Effector CD8-positive, alpha-beta T cell (primary cell): ENCODE data around the gene ERGIC1.

ENCODE experiments used
- DNase-seq: peaks from one replicate; lab custom pipeline; 2025; lab: John Stamatoyannopoulos, UW

The ERGIC1 gene

GRCh38 chr5:172901788-172902496, 67.9 kb downstream of the ERGIC1 start:
- no peak for DNase-seq

- DNase-seq = no peak
Observed at GRCh38 chr5:172902497-172903472, 68.7 kb downstream of the ERGIC1 start.

GRCh38 chr5:172903790-172904189, 69.7 kb downstream of the ERGIC1 start:
- no peak for DNase-seq

DNA sequence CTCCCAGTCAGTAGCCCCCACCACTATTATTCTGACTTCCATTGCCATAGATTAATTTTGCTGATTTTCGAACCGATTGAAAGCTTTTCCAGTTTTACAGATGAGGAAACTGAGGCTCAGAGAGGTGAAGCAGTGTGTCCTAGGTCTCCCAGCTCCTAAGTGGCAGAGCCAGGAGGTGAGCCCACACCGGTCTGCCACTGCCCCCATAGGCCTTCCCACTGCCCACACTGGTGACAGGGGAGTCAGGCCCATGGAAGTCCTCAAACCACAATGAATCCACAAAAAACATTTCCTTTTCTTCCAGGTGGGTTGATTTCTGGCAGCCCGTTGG, 70.2 kb downstream of the ERGIC1 start:
- no peak for DNase-seq

DNA sequence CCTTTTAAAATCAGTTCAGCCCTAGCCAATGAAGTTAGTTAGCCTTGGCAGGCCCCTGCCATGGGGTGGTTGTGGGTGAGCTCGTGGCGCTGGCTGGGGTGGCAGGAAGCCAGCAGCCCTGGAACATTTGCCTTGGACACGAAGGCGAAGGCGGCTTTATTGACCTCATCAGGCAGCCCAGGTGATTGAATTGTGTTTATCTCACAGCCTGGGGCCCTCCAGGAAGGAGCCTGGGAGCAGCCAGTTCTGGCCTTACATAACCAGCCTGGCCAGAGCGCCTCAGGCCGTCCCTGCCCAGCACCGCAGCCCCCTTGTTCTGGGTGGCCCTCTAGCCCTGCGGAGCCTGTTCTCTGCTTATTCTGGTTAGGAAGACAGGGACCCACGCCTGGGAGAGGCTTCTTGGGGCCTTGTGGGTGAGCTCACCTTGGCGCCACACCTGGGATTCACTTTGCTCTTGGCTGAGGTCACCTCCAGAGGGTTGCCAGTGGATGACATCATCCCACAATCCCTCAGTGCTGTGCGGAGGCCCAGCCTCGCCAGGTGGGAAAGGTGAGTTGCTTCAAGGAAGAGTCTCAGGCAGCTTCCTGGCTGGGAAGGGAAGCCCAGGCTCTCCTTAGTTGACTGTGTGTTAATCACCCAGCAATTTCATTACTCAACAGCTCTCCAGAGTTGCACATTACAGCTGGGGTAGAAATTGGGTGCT, 70.7 kb downstream of the ERGIC1 start:
- DNase-seq = no peak

- no peak for DNase-seq
Observed at GRCh38 chr5:172905346-172906140, 71.5 kb downstream of the ERGIC1 start.

DNA sequence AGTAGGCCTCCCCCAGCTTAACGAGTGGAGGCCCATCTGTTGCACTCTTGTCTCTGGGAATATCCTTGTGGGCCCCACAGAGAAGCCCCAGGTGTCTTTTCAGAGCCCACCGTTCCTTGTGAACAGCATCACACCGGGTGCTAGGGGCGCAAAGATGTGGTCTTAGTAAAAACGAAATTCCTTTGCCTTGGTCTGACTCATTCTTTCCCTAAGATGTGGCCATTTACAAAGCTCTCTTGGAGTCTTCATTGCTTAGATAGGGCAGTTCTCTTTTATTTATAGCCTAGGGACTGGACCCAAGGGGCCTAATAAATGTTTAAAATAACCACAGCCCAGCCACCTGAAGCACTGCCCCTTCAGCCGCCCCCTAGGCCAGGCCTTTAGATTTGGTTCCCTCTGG, 72.4 kb downstream of the ERGIC1 start:
- DNase-seq = no peak

DNA sequence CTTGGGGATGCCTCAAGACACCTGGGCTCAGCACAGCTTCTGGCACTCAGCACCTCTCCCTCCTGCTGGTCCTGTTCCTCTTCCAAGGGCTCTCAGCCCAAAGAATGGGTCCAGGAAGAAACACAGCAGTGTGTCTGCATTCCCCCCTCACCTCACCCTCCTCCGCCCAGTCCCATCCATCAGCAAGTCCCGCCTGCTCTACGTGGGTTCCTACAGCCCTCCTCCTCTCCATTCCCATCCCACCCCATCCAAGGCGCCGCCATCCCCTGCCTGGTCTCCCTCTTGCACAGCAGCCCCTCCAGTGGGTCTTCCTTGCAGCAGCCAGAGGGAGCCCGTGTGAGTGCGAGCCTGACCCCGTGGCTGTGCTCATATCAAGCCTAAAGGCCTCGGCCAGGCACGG, 72.8 kb downstream of the ERGIC1 start:
- DNase-seq = no peak

GRCh38 chr5:172907657-172908056, 73.6 kb downstream of the ERGIC1 start:
- no peak for DNase-seq

DNA sequence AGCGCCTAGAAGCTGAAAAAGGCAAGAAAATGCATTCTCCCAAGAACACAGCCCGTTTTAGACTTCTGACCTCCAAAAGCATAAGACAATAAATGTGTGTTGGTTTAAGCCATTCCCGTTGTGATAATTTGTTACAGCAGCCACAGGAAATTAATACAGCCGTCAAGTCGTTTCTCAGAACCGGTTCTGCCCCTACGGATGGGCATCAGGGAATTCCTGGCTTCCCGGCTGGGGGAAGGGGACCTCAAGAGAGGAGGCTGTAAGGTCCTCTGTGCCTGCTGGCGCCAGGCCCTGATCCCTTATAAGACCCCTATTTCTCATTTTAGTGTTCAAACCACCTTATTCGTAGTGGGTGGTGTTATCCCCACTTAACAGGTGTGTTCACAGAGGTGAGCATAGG, 74.6 kb downstream of the ERGIC1 start:
- DNase-seq = no peak

GRCh38 chr5:172909931-172910502, 76.0 kb downstream of the ERGIC1 start:
- DNase-seq = no peak

GRCh38 chr5:172910828-172911627, 77.0 kb downstream of the ERGIC1 start:
- DNase-seq = no peak

GRCh38 chr5:172911628-172911880, 77.5 kb downstream of the ERGIC1 start:
- DNase-seq = no peak

- no peak for DNase-seq
Observed at GRCh38 chr5:172911976-172912375, 77.9 kb downstream of the ERGIC1 start.

DNA sequence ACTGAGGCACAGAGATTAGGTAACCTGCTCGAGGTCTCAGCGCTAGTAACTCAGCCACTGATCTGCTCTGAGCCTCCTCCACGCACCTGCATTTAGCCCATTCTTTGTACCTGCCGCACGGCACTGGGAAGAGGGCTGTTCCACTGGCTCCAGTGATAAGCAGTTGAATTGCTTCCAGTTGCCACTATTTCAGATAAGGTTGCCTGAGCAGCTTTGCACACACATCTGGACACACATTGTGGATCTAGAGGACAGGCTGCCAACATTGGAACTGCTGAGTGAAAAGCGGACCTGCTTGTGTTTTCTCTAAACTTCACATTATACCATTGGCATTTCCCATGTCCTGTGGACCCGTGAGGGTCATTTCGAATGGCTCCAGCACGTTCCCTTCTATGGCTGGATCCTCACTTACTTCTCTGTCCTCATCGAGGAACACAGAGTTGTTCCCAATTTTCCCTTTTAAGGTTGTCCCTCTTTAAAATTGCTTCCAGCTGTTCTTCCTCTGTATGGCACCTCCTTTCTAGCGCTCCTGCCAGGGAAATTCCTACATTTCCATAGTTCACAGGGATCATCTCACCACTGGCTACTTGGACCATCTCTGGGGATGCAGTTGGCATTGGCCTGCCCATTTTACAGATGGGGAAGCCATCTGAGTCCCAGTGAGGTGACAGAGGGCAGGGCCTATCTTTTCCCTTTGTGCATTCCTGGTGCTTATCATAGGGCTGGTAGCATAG, 79.2 kb downstream of the ERGIC1 start:
- DNase-seq = no peak

- no peak for DNase-seq
Observed at GRCh38 chr5:172915514-172915913, 81.5 kb downstream of the ERGIC1 start.

DNA sequence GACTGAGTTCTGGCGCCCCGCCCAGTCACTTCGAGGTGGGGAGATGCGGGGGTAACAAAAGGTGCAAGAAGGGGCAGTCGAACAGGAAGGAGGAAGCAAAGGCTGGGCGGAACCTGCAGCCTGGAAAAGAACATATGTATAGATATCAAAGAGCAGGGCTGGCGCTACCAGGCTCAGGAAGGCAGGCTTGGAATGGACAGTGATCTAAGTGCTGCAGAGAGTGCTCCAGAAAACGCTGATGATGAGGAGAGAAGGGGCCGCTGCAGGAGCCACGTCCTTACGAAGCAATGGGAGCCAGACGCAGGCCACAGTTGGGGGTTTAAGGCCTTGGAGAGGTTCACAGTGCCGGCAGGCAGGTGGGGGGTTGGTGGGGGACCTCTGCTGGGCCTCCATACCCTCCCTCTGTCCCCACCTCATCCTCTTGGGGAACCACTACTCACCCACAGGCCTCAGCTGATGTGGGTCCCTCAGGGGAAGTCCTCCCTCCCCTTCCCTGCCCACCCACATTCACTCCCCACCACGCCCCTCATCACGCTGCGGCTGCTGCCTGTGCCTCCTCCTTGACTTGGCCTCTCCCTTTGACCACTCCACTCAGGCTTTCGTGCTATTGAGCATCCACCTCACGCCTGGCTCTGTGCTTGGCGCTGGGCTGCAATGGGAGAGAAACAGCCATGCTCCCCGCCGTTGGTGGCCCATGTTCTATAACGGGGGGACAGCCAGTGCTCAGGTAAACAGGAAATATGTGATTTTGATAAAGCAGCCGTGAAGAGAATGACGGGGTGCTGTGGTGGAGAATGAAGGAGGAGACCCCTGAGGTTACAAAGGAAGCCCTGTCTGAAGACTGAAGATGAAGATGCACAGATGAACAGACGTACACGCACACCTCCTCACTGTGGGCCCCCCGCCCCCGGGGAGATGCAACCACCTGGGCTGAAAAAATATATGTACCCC, 84.6 kb downstream of the ERGIC1 start:
- peak; percentile 38 for DNase-seq

DNA sequence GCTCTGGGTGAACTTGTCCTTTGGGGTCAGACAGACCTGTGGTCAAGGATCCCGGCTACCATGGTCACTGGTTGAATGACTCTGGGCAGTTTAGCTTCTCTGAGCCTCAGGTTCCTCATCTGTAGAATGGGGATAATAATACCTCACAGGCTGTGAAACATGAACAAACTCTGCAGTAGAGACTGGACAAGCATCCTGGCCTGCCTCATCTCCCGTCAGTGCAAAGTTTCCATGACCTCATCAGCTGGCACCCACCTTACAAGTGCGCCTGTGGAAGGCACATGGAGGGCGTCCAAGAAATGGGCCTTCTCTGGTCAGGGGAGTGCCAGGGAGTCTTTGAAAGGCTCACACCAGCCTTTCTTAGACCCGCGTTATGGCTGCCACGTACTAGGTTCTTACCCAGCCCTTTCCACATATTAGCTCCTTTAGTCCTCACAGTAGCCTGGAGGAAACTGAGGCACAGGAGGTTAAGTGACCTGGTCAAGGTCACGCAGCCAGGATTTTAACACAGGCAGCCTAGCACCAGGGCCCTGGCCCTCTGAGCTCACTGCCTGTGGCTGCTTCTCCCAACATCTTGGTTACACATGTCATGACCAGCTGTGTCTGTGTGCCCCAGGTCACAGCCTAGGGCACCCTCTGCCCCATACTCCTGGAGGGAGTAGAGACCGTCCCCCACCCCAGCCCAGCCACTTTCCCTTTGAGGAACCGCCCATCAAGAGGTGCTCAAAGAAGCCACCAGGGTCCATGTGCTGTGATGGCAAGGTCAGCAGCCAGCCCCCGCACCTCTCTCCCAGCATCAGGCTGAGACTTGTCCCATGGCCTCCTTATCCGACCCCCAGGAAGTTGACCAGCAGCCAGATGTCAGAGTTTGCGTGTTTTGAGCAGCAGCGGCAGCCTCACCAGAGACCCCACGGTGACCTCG, 85.7 kb downstream of the ERGIC1 start:
- no peak for DNase-seq
